HG03520 (cell line): ENCODE measurements around the gene TSKU.
"Not testable (repeated sequence)": the region's sequence is repeated elsewhere in the genome, so short reads cannot be mapped to it uniquely, and the experiment has no call there.

ENCODE experiments used
- ATAC-seq: cut with Tn5 transposase; IDR thresholded peaks from one replicate; pipeline ENCODE4 v1.9.1; 2021; ENCODE audit warnings: mild to moderate bottlenecking, moderate library complexity; ENCODE audit not compliant: unreplicated experiment

Gene TSKU

GRCh38 chr11:76787911-76788596 lies 4.9 kb downstream of the TSKU start:
- no peak for ATAC-seq

DNA sequence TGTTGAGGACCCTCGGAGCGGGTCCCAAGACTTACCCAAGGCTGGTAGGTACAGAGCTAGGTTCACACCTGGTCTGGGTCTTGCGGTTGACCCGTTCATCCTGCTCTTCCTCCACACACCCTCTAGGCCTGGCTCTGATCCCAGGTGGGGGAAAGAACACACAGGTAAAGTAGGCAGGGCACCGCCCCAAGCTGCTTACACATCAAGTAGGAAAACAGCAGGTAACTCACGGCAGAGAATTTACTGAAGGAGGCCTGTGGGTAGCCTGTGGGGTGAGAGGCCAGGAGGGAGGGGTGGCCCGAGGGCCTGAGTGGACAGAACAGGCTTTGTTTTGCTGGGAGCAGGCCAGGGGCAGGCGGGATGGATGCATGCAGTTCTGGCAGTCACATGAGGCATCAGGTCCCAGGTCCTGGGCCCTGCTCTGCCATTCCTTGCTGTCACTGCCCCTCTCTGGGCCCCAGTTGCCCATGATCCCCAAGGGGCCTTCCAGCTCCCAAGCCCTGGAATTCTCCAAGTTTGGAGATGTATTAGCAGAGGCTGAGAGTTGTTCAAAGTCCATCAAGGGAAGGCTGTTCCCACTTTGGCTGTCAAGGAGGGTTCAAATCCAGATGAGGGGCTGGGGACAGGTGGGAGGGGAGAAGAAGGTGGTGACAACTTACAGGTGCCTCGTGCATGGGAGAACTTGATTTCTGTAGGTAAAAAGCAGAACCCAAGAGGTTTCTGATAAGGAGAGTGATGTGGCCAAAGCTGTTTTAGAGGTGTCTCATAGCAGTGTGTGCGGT lies 5.7 kb downstream of the TSKU start:
- no peak for ATAC-seq

DNA sequence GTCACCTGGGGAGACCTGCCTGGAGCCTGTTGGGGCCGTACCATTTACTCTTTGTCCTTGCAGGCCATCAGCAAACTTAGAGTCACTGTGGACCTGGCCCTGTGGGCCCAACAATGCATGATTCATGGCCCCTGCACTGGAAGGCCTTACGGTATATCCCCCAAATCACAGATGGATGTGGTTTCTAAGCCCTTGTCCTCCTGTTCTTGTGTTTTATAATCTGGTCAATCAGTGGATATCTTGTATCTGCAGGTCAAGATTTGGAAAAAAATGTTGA lies 6.2 kb downstream of the TSKU start:
- no peak for ATAC-seq

DNA sequence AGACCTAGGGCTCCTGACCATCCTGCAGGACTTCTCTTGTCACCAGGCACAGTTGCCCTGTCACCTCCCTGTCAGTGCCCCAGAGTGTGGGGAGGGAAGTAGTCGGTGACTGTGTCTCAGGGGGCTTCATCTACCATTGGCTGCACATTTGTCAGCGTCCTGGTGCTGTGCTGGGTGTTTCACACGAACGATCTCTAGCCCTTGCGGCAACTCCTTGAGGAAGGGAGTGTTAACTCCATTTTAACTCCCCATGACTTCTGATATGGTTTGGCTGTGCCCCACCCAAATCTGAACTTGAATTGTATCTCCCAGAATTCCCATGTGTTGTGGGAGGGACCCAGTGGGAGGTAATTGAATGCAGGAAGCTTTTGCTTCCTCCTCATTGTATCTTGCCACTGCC lies 7.1 kb downstream of the TSKU start:
- ATAC-seq = no peak

GRCh38 chr11:76791002-76791770 lies 8.0 kb downstream of the TSKU start:
- ATAC-seq = not testable (repeated sequence)

DNA sequence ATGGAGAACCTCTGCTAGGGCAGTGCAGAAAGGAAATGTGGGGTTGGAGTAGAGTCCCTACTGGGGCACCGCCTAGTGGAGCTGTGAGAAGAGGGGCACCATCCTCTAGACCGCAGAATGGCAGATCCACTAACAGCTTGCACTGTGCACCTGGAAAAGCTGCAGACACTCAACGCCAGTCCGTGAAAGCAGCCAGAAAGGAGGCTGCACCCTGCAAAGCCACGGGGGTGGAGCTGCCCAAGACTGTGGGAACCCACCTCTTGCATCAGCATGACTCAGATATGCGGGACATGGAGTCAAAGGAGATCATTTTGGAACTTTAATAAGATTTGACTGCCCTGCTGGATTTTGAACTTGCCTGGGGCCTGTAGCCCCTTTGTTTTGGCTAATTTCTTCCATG lies 8.7 kb downstream of the TSKU start:
- ATAC-seq = no peak

DNA sequence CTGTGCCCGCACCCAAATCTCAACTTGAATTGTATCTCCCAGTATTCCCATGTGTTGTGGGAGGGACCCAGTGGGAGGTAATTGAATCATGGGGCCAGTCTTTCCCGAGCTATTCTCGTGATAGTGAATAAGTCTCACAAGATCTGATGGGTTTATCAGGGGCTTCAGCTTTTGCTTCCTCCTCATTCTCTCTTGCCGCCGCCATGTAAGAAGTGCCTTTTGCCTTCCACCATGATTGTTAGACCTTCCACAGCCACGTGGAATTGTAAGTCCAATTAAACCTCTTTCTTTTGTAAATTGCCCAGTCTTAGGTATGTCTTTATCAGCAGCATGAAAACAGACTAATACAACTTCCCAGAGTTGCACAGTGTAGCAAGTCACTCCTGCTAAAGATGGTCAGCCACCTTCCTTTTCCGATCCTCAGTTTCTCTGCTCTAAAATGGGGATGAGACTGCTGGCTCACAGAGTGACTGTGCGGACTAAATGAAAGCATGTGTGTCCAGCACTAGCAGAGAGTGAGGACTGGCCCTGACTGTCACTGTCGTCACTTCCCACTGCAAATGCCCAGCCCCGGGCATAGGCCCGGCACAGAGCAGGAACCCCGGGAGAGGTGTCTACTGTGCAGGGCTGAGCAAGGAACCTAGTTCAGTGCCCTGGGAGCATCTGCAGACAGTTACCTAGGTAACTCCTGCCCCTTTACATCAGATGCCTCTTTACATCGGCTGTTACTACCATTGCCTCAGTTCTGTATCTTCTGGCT lies 9.5 kb downstream of the TSKU start:
- no peak for ATAC-seq

GRCh38 chr11:76793391-76794291 lies 10.5 kb downstream of the TSKU start:
- ATAC-seq = no peak

GRCh38 chr11:76794371-76795289 lies 11.5 kb downstream of the TSKU start:
- no peak for ATAC-seq

DNA sequence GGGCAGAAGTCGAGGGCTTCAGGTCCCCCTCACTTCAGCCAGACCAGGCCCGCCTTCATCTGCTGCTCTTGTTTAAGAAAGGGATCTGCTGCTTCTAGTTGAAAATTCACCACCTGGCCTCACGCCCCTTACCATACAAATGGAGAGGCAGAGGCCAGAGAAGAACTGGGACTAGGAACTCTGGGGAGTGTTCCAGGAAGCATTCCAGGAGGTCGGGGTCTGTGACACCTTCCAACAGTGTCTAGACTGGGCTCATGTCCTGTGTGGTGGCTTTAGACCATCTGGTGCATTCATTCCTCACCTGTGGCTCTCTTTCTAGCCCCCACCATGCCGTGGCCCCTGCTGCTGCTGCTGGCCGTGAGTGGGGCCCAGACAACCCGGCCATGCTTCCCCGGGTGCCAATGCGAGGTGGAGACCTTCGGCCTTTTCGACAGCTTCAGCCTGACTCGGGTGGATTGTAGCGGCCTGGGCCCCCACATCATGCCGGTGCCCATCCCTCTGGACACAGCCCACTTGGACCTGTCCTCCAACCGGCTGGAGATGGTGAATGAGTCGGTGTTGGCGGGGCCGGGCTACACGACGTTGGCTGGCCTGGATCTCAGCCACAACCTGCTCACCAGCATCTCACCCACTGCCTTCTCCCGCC lies 12.3 kb downstream of the TSKU start:
- ATAC-seq = no peak

DNA sequence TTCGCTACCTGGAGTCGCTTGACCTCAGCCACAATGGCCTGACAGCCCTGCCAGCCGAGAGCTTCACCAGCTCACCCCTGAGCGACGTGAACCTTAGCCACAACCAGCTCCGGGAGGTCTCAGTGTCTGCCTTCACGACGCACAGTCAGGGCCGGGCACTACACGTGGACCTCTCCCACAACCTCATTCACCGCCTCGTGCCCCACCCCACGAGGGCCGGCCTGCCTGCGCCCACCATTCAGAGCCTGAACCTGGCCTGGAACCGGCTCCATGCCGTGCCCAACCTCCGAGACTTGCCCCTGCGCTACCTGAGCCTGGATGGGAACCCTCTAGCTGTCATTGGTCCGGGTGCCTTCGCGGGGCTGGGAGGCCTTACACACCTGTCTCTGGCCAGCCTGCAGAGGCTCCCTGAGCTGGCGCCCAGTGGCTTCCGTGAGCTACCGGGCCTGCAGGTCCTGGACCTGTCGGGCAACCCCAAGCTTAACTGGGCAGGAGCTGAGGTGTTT lies 12.8 kb downstream of the TSKU start:
- no peak for ATAC-seq

DNA sequence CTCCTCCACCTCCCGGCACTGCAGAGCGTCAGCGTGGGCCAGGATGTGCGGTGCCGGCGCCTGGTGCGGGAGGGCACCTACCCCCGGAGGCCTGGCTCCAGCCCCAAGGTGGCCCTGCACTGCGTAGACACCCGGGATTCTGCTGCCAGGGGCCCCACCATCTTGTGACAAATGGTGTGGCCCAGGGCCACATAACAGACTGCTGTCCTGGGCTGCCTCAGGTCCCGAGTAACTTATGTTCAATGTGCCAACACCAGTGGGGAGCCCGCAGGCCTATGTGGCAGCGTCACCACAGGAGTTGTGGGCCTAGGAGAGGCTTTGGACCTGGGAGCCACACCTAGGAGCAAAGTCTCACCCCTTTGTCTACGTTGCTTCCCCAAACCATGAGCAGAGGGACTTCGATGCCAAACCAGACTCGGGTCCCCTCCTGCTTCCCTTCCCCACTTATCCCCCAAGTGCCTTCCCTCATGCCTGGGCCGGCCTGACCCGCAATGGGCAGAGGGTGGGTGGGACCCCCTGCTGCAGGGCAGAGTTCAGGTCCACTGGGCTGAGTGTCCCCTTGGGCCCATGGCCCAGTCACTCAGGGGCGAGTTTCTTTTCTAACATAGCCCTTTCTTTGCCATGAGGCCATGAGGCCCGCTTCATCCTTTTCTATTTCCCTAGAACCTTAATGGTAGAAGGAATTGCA lies 13.5 kb downstream of the TSKU start:
- ATAC-seq = no peak

DNA sequence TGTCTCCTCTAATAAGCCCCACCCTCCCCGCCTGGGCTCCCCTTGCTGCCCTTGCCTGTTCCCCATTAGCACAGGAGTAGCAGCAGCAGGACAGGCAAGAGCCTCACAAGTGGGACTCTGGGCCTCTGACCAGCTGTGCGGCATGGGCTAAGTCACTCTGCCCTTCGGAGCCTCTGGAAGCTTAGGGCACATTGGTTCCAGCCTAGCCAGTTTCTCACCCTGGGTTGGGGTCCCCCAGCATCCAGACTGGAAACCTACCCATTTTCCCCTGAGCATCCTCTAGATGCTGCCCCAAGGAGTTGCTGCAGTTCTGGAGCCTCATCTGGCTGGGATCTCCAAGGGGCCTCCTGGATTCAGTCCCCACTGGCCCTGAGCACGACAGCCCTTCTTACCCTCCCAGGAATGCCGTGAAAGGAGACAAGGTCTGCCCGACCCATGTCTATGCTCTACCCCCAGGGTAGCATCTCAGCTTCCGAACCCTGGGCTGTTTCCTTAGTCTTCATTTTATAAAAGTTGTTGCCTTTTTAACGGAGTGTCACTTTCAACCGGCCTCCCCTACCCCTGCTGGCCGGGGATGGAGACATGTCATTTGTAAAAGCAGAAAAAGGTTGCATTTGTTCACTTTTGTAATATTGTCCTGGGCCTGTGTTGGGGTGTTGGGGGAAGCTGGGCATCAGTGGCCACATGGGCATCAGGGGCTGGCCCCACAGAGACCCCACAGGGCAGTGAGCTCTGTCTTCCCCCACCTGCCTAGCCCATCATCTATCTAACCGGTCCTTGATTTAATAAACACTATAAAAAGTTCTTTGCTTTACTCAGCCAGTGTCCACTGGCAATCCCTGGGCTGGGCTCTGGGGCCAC lies 14.4 kb downstream of the TSKU start:
- ATAC-seq = no peak

GRCh38 chr11:76798202-76798581 lies 15.0 kb downstream of the TSKU start:
- no peak for ATAC-seq

DNA sequence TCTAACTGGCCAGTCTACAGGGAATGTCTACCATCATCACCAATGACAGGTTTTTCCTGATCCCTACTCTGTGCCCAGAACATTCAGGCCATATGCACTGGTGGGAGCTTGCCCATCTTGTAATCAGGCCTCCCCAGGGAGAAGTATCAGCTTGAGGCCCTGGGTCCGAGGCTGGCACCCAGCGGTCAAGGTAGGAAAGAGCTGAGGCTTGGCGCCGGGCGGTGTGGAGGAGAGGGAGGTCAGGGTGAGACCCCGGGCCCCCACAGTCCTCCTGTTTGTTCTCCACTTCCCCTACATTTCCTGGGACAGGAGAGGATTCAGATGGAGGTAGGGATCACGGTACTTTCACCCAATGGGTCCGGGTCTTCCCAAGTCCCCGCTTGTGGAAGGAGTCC lies 15.5 kb downstream of the TSKU start:
- no peak for ATAC-seq

DNA sequence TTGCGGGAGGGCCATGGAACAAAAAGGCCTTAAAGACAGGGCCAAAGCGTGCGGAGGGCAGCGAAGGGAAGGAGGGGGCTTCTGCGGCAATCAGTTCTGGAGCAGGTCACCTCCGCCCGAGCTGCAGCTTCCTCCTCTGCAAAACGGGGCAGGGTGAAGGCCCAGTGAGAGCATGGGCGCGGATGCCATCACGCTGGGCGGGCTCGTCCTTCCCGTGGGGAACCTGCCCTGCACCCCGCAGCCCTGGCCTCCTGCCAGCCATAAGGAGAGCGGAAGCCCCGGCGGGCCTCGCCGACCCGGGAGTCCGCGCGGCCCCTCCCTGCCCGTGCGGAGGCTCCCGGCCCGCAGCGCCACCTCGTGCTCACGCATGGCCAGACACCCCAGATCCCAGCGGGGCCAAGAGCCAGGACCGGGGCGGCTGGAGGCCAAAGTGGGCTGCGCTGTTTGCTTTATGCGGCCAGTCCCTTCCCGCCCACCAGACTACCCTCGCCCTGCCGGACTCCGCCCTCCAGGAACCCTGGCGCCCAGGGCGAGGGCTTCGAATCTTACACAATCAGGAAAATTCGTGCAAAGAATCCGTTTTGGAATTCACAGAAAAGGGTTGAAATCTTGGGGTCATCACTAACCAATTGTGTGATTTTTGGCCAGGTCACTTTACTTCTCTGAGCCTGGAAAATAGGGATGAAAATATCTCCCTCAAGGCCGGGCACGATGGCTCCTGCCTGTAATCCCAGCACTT lies 16.1 kb downstream of the TSKU start:
- peak; percentile 80 for ATAC-seq
